Measurements from ENCODE around the gene RFNG. TPM values are rescaled to one million over a fixed set of nuclear protein-coding genes. Genes with fewer than 3 reads are reported as not detected.

The RFNG gene
- polyA plus RNA-seq, 1 experiment, result 23.7 TPM

DNA sequence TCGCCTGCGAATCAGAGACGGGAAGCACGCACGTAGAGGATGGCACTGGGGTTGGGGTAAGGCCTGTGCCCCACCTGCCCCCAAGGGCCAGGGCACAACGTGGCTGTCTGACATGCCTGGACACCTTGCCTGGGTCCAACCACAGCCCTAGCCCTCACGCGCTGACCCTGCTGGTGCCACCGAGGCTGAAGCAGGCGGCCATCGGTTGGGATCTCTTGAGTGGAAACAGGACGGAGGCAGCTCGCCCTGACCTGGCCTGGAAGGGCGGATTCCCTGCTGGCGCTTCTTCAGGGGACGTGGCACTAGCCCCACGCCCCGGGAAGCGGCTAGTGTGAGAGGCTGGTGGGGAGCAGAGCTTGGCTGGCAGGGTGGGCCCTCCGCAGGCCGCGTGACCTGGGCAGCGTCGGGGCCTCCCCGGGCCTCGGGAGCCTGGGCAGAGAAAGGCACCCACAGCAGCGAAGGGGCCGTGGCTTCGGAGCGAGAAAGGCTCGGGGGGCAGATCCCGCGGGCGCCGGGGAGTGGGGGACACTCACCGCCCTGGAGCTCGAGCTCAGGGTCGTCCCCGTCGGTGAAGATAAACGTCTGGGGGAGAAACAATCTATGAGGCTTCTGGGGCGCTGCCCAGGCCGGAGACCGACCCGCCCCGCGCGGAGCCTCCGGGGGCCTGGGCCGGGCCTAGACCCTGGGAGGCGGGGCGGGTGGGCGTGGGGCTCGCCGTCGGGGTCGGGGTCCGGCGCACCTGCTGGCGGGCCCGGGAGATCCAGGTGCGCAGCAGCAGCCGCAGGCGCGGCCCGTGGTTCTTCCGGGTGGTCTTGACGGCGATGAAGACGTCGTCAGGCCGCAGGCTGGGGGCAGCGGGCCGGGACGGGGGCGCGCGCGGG, 610 bp downstream of the RFNG start:
- TF ChIP-seq, protein P1, sequence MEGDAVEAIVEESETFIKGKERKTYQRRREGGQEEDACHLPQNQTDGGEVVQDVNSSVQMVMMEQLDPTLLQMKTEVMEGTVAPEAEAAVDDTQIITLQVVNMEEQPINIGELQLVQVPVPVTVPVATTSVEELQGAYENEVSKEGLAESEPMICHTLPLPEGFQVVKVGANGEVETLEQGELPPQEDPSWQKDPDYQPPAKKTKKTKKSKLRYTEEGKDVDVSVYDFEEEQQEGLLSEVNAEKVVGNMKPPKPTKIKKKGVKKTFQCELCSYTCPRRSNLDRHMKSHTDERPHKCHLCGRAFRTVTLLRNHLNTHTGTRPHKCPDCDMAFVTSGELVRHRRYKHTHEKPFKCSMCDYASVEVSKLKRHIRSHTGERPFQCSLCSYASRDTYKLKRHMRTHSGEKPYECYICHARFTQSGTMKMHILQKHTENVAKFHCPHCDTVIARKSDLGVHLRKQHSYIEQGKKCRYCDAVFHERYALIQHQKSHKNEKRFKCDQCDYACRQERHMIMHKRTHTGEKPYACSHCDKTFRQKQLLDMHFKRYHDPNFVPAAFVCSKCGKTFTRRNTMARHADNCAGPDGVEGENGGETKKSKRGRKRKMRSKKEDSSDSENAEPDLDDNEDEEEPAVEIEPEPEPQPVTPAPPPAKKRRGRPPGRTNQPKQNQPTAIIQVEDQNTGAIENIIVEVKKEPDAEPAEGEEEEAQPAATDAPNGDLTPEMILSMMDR (IDR thresholded peaks at IDR 0.05; ENCODE audit: insufficient read depth, low read depth, low read length), result no peak
- DNase-seq (ENCODE audit: low read depth), result no peak
- POLR2A ChIA-PET, result interaction anchor here (0.6 kb wide), 1 partner anchor 105 kb away, joined by 8 read pairs; no protein-coding TSS in a partner anchor
- peak overlapping the region; percentile 87 for H3K4me3 ChIP-seq (ENCODE audit: low read depth, low read length)
- peaks cover 41% of the 10 kb centered on the region for H3K36me3 ChIP-seq (ENCODE audit: control insufficient read depth, insufficient read depth, low read length)
- H3K27me3 ChIP-seq (ENCODE audit: control insufficient read depth, insufficient read depth, low read length), result no peaks in the 10 kb centered on the region
- CTCF ChIA-PET, result interaction anchor here (1.5 to 2.9 kb wide), 4 partner anchors 14 to 91 kb away, joined by 7 to 23 read pairs (median 8); partner anchors contain the start of genes CENPX, DCXR, LRRC45 and RAC3

DNA sequence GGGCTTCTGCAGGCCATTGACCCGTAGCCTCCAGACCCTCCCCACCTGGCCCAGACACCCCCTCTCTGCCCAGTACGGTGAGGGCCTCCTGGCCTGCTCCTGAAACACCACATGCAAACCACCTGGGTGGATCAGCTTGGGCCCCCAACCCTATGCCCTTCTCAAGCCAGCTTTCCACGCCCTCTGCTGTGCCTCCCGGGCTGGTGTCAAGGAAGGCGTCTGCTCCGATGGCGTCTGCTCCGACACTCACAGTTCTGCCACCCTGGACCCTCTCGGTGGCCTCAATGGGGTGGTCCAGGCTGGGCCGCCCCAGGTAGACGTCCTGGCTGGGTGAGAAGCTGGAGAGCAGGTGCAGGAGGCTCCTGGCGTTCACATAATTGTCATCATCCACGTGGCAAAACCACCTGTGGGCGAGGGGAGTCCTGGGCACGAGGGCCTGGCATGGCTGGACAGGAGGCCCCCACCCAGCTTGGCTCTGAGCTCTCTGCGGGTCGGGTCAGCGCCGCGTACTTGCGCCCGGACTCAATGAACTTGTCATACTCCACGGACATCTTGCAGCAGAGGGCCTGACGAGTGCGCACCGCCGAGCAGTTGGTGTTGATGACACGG, 1.4 kb downstream of the RFNG start:
- POLR2A ChIA-PET, result no interaction called here
- TF ChIP-seq, protein P1 (IDR thresholded peaks at IDR 0.05; ENCODE audit: insufficient read depth, low read depth, low read length), result no peak
- Histone ChIP-seq H3K4me3 (ENCODE audit: low read depth, low read length) (peak overlapping the region; percentile 87), H3K36me3 (ENCODE audit: control insufficient read depth, insufficient read depth, low read length) (peaks cover 35% of the 10 kb centered on the region), H3K27me3 (ENCODE audit: control insufficient read depth, insufficient read depth, low read length) (no peaks in the 10 kb centered on the region)
- DNase-seq (ENCODE audit: low read depth), result no peak
- CTCF ChIA-PET, result interaction anchor here (1.5 to 2.9 kb wide), 4 partner anchors 13 to 90 kb away, joined by 7 to 23 read pairs (median 8); partner anchors contain the start of genes CENPX, DCXR, LRRC45 and RAC3

DNA sequence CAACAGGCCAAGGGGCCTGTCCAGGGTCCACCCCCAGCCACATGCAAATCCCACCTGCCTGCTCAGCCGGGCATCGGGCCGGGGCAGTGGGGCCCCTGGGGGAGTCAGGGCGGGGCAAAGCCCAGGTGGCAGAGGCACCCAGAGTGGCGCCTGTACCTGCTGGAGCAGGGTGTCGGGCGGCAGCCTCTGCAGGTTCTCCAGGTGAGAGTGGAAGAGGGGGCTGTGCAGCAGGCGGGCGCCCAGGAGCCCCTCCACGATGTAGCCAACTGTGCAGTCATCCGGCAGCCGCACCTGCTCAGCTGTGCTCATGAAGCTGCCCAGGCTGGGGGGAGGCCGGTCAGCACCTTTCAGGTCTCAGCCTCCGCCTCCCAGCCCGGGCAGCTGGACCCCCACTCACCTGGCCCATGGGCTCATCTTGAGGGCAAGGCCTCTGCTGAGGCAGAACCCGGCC, 2.1 kb downstream of the RFNG start:
- ChIA-PET CTCF (interaction anchor here (1.6 to 2.9 kb wide), 2 partner anchors 12 to 27 kb away, joined by 7 to 23 read pairs; partner anchors contain the start of genes CENPX, DCXR and LRRC45), POLR2A (no interaction called here)
- no peak overlapping the region for H3K4me3 ChIP-seq (ENCODE audit: low read depth, low read length)

DNA sequence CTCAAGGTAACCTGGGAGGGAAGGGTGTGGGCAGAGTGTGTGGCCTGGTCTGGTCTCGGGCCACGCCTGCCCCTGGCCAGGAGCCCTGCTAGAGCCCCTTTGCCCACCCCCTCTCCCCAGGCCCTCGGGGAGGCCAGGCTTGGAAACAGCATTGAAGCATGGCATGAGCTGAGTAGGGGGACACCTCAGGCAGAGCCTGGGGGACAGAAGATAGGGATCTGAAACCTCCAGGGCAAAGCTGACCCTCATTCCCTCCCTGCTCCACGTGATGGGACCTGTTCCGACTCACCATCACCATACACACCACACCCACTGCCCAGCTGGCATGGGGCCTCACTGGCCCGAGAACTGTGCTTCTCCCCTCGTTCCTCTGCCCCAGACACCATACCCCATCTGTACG, 2.5 kb downstream of the RFNG start:
- CTCF ChIA-PET, result interaction anchor here (2.9 kb wide), 1 partner anchor 12 kb away, joined by 23 read pairs; the partner anchor contains the start of gene DCXR
- POLR2A ChIA-PET, result no interaction called here
- peaks cover 28% of the 10 kb centered on the region for H3K36me3 ChIP-seq (ENCODE audit: control insufficient read depth, insufficient read depth, low read length)

More for the DNA sequence above, 2.1 kb downstream of the RFNG start:
- Histone ChIP-seq H3K27me3 (ENCODE audit: control insufficient read depth, insufficient read depth, low read length) (no peaks in the 10 kb centered on the region), H3K36me3 (ENCODE audit: control insufficient read depth, insufficient read depth, low read length) (peaks cover 29% of the 10 kb centered on the region)
- TF ChIP-seq, protein P1 (IDR thresholded peaks at IDR 0.05; ENCODE audit: insufficient read depth, low read depth, low read length), result no peak
- no peak for DNase-seq (ENCODE audit: low read depth)

More for the DNA sequence above, 2.5 kb downstream of the RFNG start:
- Histone ChIP-seq H3K4me3 (ENCODE audit: low read depth, low read length) (no peak overlapping the region), H3K27me3 (ENCODE audit: control insufficient read depth, insufficient read depth, low read length) (no peaks in the 10 kb centered on the region)
- TF ChIP-seq, protein P1 (IDR thresholded peaks at IDR 0.05; ENCODE audit: insufficient read depth, low read depth, low read length), result no peak
- DNase-seq (ENCODE audit: low read depth), result no peak

All from BJ (cell line).